Endothelial cell of umbilical vein (primary cell): Measurements from ENCODE around the gene PIEZO2. TPM values are rescaled to one million over a fixed set of nuclear protein-coding genes. Genes with fewer than 3 reads are reported as not detected.

Source experiments
- BruUV-seq: library from RNA; stranded (reverse); fragments of 400-500 nt; replicated peaks from 2 replicates; lab custom pipeline; 2021; lab: Mats Ljungman, UMichigan
- CTCF ChIA-PET: fragments of 300-600, 350-600 bp; sonication (Branson Sonifier 250); formaldehyde crosslinking; loops from one replicate; lab custom pipeline; 2021; ENCODE audit warnings: antibody characterized with exemption, inconsistent platforms; lab: Charles Lee
- POLR2A ChIA-PET: fragments of 300-600, 350-600 bp; sonication (Branson Sonifier 250); formaldehyde crosslinking; loops from one replicate; lab custom pipeline; 2021; ENCODE audit warnings: antibody characterized with exemption, inconsistent platforms; lab: Charles Lee
- DNase-seq: peaks from one replicate; pipeline ENCODE4 v3.0.0-alpha.2; 2011; ENCODE audit warnings: low read depth, low spot score
- FAIRE-seq: peaks from 2 replicates; lab custom pipeline; 2011; peaks lifted over from hg19 to GRCh38; lab: Jason Lieb, UNC
- H2AFZ ChIP-seq: 2 replicates; pipeline ENCODE4 v1.6.0; 2012; ENCODE audit warnings: low read depth, low read length, control low read depth, inconsistent platforms
- H3K27ac ChIP-seq: 2 replicates; pipeline ENCODE4 v1.5.1; 2011; ENCODE audit warnings: low read depth, mild to moderate bottlenecking, control low read depth, low read length, moderate library complexity; ENCODE audit not compliant: insufficient read depth
- H3K27me3 ChIP-seq, 2 experiments: 2 replicates each; pipeline versions ENCODE4 v1.6.0 to v1.6.1; 2011; ENCODE audit warnings: low read length in 2 of 2, mixed read lengths in 1 of 2; ENCODE audit not compliant: control insufficient read depth in 2 of 2, insufficient read depth in 2 of 2
- H3K36me3 ChIP-seq, 2 experiments: 2 replicates in 1 of 2; 3 replicates in 1 of 2; pipeline ENCODE4 v1.5.1; 2011; ENCODE audit warnings: low read length in 2 of 2, mild to moderate bottlenecking in 1 of 2, moderate library complexity in 1 of 2; ENCODE audit not compliant: control insufficient read depth in 2 of 2, insufficient read depth in 2 of 2; ENCODE audit errors: extremely low read depth in 1 of 2
- H3K4me1 ChIP-seq: 3 replicates; pipeline ENCODE4 v1.5.1; 2011; ENCODE audit warnings: mild to moderate bottlenecking, low read length; ENCODE audit not compliant: control insufficient read depth, insufficient read depth; ENCODE audit errors: extremely low read depth
- H3K4me2 ChIP-seq: 2 replicates; pipeline ENCODE4 v1.6.1; 2011; ENCODE audit warnings: low read length, control low read depth, mixed read lengths; ENCODE audit not compliant: insufficient read depth
- H3K4me3 ChIP-seq, 3 experiments: fragments of 200-600 bp in 1 of 3; sonication (generic), shearing (Covaris generic) in 1 of 3; replicated peaks in 1 of 3; 2 replicates each; pipeline ENCODE4 v1.5.1; 2011 to 2016; ENCODE audit warnings: control low read depth in 3 of 3, low read length in 3 of 3, mild to moderate bottlenecking in 2 of 3, inconsistent platforms in 1 of 3, low read depth in 1 of 3, moderate library complexity in 1 of 3; ENCODE audit not compliant: insufficient read depth in 1 of 3
- H3K79me2 ChIP-seq: 2 replicates; pipeline ENCODE4 v1.6.0; 2012; ENCODE audit warnings: low read length, inconsistent platforms; ENCODE audit not compliant: control insufficient read depth, insufficient read depth
- H3K9ac ChIP-seq: replicated peaks from 2 replicates; pipeline ENCODE3; 2011; ENCODE audit warnings: low read length, control low read depth; ENCODE audit not compliant: insufficient read depth; ENCODE audit errors: extremely low read depth
- H3K9me1 ChIP-seq: replicated peaks from 3 replicates; pipeline ENCODE4 v1.6.0; 2011; ENCODE audit warnings: mild to moderate bottlenecking, low read length; ENCODE audit not compliant: control insufficient read depth, insufficient read depth; ENCODE audit errors: extremely low read depth
- H3K9me3 ChIP-seq: replicated peaks from 2 replicates; pipeline ENCODE4 v1.5.1; 2012; ENCODE audit warnings: low read length, inconsistent platforms; ENCODE audit not compliant: control insufficient read depth, insufficient read depth
- H4K20me1 ChIP-seq: replicated peaks from 2 replicates; pipeline ENCODE3; 2011; ENCODE audit warnings: mild to moderate bottlenecking, low read length; ENCODE audit not compliant: control insufficient read depth, insufficient read depth; ENCODE audit errors: extremely low read depth
- EZH2 ChIP-seq: IDR thresholded peaks from 2 replicates; pipeline ENCODE4 v1.6.1; 2012; ENCODE audit warnings: borderline replicate concordance, low read depth, mild to moderate bottlenecking, moderate library complexity, low read length, inconsistent platforms; ENCODE audit not compliant: severe bottlenecking
- FOS ChIP-seq: IDR thresholded peaks from 2 replicates; pipeline ENCODE4 v1.6.1; 2011; ENCODE audit warnings: mild to moderate bottlenecking, low read length, moderate library complexity, borderline replicate concordance; ENCODE audit not compliant: insufficient read depth
- GATA2 ChIP-seq: IDR thresholded peaks from 2 replicates; pipeline ENCODE4 v1.7.0; 2011; ENCODE audit warnings: low read depth, mild to moderate bottlenecking, moderate library complexity, mixed read lengths, low read length; ENCODE audit not compliant: insufficient read length, insufficient read depth
- JUN ChIP-seq: IDR thresholded peaks from 2 replicates; pipeline ENCODE4 v1.6.1; 2011; ENCODE audit warnings: borderline replicate concordance, low read depth; ENCODE audit not compliant: insufficient read length, insufficient read depth
- MYC ChIP-seq: IDR thresholded peaks from one replicate; pipeline ENCODE4 v1.6.1; 2011; ENCODE audit warnings: mild to moderate bottlenecking, low read depth, low read length
- POLR2A ChIP-seq: IDR thresholded peaks from 2 replicates; pipeline ENCODE4 v1.6.1; 2012; ENCODE audit warnings: low read depth, mild to moderate bottlenecking, control low read depth, low read length
- POLR2AphosphoS5 ChIP-seq: IDR thresholded peaks from 2 replicates; pipeline ENCODE4 v1.6.1; 2012; ENCODE audit warnings: low read depth, mild to moderate bottlenecking, control low read depth, low read length, moderate library complexity; ENCODE audit not compliant: insufficient read depth
- dilution Hi-C: fragments of 300-500 bp; cut with MboI; formaldehyde crosslinking; loops from one replicate; pipeline ENCODE4 v1.15.0; 2019; ENCODE audit warnings: low sequenced_read_pairs; ENCODE audit not compliant: extremely low pct_ligation_motif_present
- intact Hi-C: fragments of 100-400 bp; cut with micrococcal nuclease; formaldehyde crosslinking; loops from one replicate; pipeline ENCODE4 v1.10.0; 2022
- polyA plus RNA-seq, 4 experiments: library from polyadenylated mRNA; depleted of rRNA in 3 of 4; stranded (reverse) in 3 of 4; unstranded in 1 of 4; fragments of >200 nt; gene quantifications; 2 replicates each; pipeline versions ENCODE4 v1.2.1 to v1.2.3, GENCODE V29; 2011 to 2012; ENCODE audit warnings: missing spikeins in 1 of 4
- total RNA-seq: library from RNA; stranded (reverse); gene quantifications from 2 replicates; pipeline ENCODE4 v1.2.3, GENCODE V29; 2021
- TF ChIP-seq, protein P1 (sequence below): IDR thresholded peaks from 2 replicates; pipeline ENCODE4 v1.6.1; 2011; ENCODE audit not compliant: insufficient read depth, insufficient read length
- TF ChIP-seq, protein P2 (sequence below), 2 donors: IDR thresholded peaks; 1 replicate in 1 of 2; 2 replicates in 1 of 2; pipeline ENCODE4 v1.5.1; 2011; ENCODE audit warnings: low read length in 2 of 2, mild to moderate bottlenecking in 2 of 2, moderate library complexity in 2 of 2, control low read depth in 1 of 2, inconsistent platforms in 1 of 2, low read depth in 1 of 2; ENCODE audit not compliant: insufficient read depth in 1 of 2; ENCODE audit errors: extremely low read depth in 1 of 2

PIEZO2 gene
- total and polyA plus RNA-seq, 2 donors (not counting 3 experiments of a cell fraction or from before 2014, with no cell fraction given), result 1.7 to 11.2 TPM

- BruUV-seq, result no TSS peak
- Histone ChIP-seq H3K79me2 (no peaks in the 10 kb centered on the region), H3K27ac (no peak overlapping the region), H3K4me3 (no peak overlapping the region), H3K9me1 (no peaks in the 10 kb centered on the region), H4K20me1 (no peaks in the 10 kb centered on the region), H3K9me3 (no peaks in the 10 kb centered on the region), H3K4me2 (no peak overlapping the region), H3K27me3 (no peaks in the 10 kb centered on the region), H3K4me1 (no peaks in the 10 kb centered on the region), H3K36me3 (no peaks in the 10 kb centered on the region), H2AFZ (no peak overlapping the region), H3K9ac (no peak overlapping the region)
- DNase-seq (no peak), FAIRE-seq (no peak)
- ChIA-PET CTCF (interaction anchor here (1.4 to 5.7 kb wide), 2 partner anchors 8 to 23 kb away, joined by 4 to 40 read pairs; no protein-coding TSS in a partner anchor), POLR2A (no interaction called here)
- dilution Hi-C loops (no loop called here), intact Hi-C loops (no loop called here)
- TF ChIP-seq, protein P1, sequence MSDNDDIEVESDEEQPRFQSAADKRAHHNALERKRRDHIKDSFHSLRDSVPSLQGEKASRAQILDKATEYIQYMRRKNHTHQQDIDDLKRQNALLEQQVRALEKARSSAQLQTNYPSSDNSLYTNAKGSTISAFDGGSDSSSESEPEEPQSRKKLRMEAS, result no peak
- TF ChIP-seq JUN, result no peak
- TF ChIP-seq FOS, result no peak
- TF ChIP-seq MYC, result no peak
- TF ChIP-seq, protein P2, sequence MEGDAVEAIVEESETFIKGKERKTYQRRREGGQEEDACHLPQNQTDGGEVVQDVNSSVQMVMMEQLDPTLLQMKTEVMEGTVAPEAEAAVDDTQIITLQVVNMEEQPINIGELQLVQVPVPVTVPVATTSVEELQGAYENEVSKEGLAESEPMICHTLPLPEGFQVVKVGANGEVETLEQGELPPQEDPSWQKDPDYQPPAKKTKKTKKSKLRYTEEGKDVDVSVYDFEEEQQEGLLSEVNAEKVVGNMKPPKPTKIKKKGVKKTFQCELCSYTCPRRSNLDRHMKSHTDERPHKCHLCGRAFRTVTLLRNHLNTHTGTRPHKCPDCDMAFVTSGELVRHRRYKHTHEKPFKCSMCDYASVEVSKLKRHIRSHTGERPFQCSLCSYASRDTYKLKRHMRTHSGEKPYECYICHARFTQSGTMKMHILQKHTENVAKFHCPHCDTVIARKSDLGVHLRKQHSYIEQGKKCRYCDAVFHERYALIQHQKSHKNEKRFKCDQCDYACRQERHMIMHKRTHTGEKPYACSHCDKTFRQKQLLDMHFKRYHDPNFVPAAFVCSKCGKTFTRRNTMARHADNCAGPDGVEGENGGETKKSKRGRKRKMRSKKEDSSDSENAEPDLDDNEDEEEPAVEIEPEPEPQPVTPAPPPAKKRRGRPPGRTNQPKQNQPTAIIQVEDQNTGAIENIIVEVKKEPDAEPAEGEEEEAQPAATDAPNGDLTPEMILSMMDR (IDR thresholded peaks at IDR 0.05; ENCODE audit: extremely low read depth in 1 of 2, insufficient read depth in 1 of 2, low read depth in 1 of 2, low read length in 2 of 2), result no peak
- no peak for TF ChIP-seq EZH2
- TF ChIP-seq GATA2, result no peak
- TF ChIP-seq POLR2AphosphoS5, result no peak
- TF ChIP-seq POLR2A, result no peak
Measured at GRCh38 chr18:10843565-10843964, 305.8 kb downstream of the PIEZO2 start.
